ENCODE data around the gene MAGEA3.
"Not testable (repeated sequence)": the region's sequence is repeated elsewhere in the genome, so short reads cannot be mapped to it uniquely, and the experiment has no call there.

- TF ChIP-seq, protein P1, sequence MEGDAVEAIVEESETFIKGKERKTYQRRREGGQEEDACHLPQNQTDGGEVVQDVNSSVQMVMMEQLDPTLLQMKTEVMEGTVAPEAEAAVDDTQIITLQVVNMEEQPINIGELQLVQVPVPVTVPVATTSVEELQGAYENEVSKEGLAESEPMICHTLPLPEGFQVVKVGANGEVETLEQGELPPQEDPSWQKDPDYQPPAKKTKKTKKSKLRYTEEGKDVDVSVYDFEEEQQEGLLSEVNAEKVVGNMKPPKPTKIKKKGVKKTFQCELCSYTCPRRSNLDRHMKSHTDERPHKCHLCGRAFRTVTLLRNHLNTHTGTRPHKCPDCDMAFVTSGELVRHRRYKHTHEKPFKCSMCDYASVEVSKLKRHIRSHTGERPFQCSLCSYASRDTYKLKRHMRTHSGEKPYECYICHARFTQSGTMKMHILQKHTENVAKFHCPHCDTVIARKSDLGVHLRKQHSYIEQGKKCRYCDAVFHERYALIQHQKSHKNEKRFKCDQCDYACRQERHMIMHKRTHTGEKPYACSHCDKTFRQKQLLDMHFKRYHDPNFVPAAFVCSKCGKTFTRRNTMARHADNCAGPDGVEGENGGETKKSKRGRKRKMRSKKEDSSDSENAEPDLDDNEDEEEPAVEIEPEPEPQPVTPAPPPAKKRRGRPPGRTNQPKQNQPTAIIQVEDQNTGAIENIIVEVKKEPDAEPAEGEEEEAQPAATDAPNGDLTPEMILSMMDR (IDR thresholded peaks at IDR 0.05; ENCODE audit: borderline replicate concordance, extremely low read depth, low read length, poor library complexity, severe bottlenecking): not testable (repeated sequence)
- not testable (repeated sequence) for TF ChIP-seq EZH2 (IDR thresholded peaks at IDR 0.05; ENCODE audit: borderline replicate concordance, low read depth, low read length, severe bottlenecking)
Measured at GRCh38 chrX:152713195-152713594, 14.6 kb downstream of the MAGEA3 start.

All from DND-41 (cell line).